GM23338 (cell line): ENCODE results near the gene PNKP. TPM values are rescaled to one million over a fixed set of nuclear protein-coding genes. Genes with fewer than 3 reads are reported as not detected.

ENCODE experiments used
- ATAC-seq: fragments of 200-7000 bp; cut with Tn5 transposase; 3 replicates; pipeline ENCODE4 v1.9.1; 2020
- DNase-seq: peaks from one replicate; pipeline ENCODE4 v3.0.0-alpha.2; 2015; ENCODE audit warnings: low spot score
- H2AFZ ChIP-seq: fragments of 200-600 bp; sonication (generic); 2 replicates; pipeline ENCODE4 v1.8.0; 2016; ENCODE audit warnings: antibody characterized with exemption, mild to moderate bottlenecking, moderate library complexity
- H3F3A ChIP-seq: fragments of 200-600 bp; sonication (generic); replicated peaks from 2 replicates; pipeline ENCODE4 v1.8.0; 2017; ENCODE audit warnings: antibody characterized with exemption, mixed run types, low read depth
- H3K27ac ChIP-seq: fragments of 200-600 bp; sonication (generic); 2 replicates; pipeline ENCODE4 v1.6.1; 2016; ENCODE audit warnings: low read depth
- H3K27me3 ChIP-seq: fragments of 200-600 bp; sonication (generic); 2 replicates; pipeline ENCODE4 v1.8.0; 2016; ENCODE audit warnings: mild to moderate bottlenecking, mixed run types, moderate library complexity; ENCODE audit not compliant: insufficient read depth
- H3K36me3 ChIP-seq: fragments of 200-600 bp; sonication (generic); 2 replicates; pipeline ENCODE4 v1.8.0; 2016; ENCODE audit warnings: mild to moderate bottlenecking; ENCODE audit not compliant: insufficient read depth
- H3K4me1 ChIP-seq: fragments of 200-600 bp; sonication (generic); 2 replicates; pipeline ENCODE4 v1.8.0; 2016; ENCODE audit warnings: mild to moderate bottlenecking, moderate library complexity; ENCODE audit not compliant: insufficient read depth
- H3K4me2 ChIP-seq: fragments of 200-600 bp; sonication (generic); 2 replicates; pipeline ENCODE4 v1.7.1; 2017; ENCODE audit warnings: mixed run types
- H3K4me3 ChIP-seq: fragments of 200-600 bp; sonication (generic); 2 replicates; pipeline ENCODE4 v1.6.1; 2016; ENCODE audit warnings: mixed run types
- H3K79me2 ChIP-seq: fragments of 200-600 bp; sonication (generic); replicated peaks from 2 replicates; pipeline ENCODE4 v1.8.0; 2017; ENCODE audit warnings: mild to moderate bottlenecking; ENCODE audit not compliant: insufficient read depth
- H3K9me2 ChIP-seq: fragments of 200-600 bp; sonication (generic); 2 replicates; pipeline ENCODE4 v1.8.0; 2017; ENCODE audit not compliant: insufficient read depth
- H4K20me1 ChIP-seq: fragments of 200-600 bp; sonication (generic); replicated peaks from 2 replicates; pipeline ENCODE4 v1.8.0; 2017; ENCODE audit warnings: mild to moderate bottlenecking; ENCODE audit not compliant: insufficient read depth
- H3K27ac Mint-ChIP-seq: 2 replicates; pipeline ENCODE4 v1.8.0; 2020; ENCODE audit warnings: inconsistent platforms, mild to moderate bottlenecking, moderate library complexity, mixed read lengths
- H3K27me3 Mint-ChIP-seq: 3 replicates; pipeline ENCODE4 v1.8.0; 2022; ENCODE audit warnings: low read depth, mild to moderate bottlenecking, moderate library complexity, mixed read lengths, inconsistent platforms; ENCODE audit not compliant: insufficient read depth, poor library complexity
- H3K36me3 Mint-ChIP-seq: 3 replicates; pipeline ENCODE4 v1.8.0; 2021; ENCODE audit warnings: low read depth, mild to moderate bottlenecking, inconsistent platforms, moderate library complexity, mixed read lengths
- H3K4me1 Mint-ChIP-seq: 3 replicates; pipeline ENCODE4 v1.8.0; 2020; ENCODE audit warnings: mild to moderate bottlenecking, inconsistent platforms, mixed read lengths
- H3K4me3 Mint-ChIP-seq: 3 replicates; pipeline ENCODE4 v1.8.0; 2021; ENCODE audit warnings: moderate library complexity, mild to moderate bottlenecking, inconsistent platforms, mixed read lengths
- H3K9me3 Mint-ChIP-seq: 3 replicates; pipeline ENCODE4 v1.8.0; 2020; ENCODE audit warnings: moderate library complexity, mild to moderate bottlenecking, inconsistent platforms, mixed read lengths
- CREB1 ChIP-seq: fragments of 250-450 bp; sonication (Bioruptor Pico); IDR thresholded peaks from 2 replicates; pipeline ENCODE4 v1.5.0; 2020; ENCODE audit warnings: low read depth, mild to moderate bottlenecking, moderate library complexity
- CTCF ChIP-seq, 2 experiments: fragments of 200-600 bp in 1 of 2; sonication (generic) in 1 of 2; conservative IDR thresholded peaks; 2 replicates each; pipeline versions ENCODE4 v1.5.1 to v1.6.1; 2016 to 2017; ENCODE audit warnings: antibody characterized with exemption in 2 of 2, low read depth in 2 of 2, mild to moderate bottlenecking in 2 of 2, moderate library complexity in 1 of 2
- ETS1 ChIP-seq: IDR thresholded peaks from 2 replicates; pipeline ENCODE4 v1.6.1; 2016; ENCODE audit warnings: antibody characterized with exemption
- EZH2 ChIP-seq: fragments of 200-600 bp; sonication (generic); IDR thresholded peaks from one replicate; pipeline ENCODE4 v1.8.0; 2017; ENCODE audit warnings: antibody characterized with exemption, mild to moderate bottlenecking, low read depth; ENCODE audit not compliant: unreplicated experiment
- EZH2phosphoT487 ChIP-seq: fragments of 200-600 bp; sonication (generic); IDR thresholded peaks from one replicate; pipeline ENCODE4 v1.8.1; 2018; ENCODE audit warnings: antibody characterized with exemption; ENCODE audit not compliant: unreplicated experiment
- JUNB ChIP-seq: IDR thresholded peaks from one replicate; pipeline ENCODE4 v1.6.1; 2016; ENCODE audit warnings: antibody characterized with exemption; ENCODE audit not compliant: unreplicated experiment
- NANOG ChIP-seq: IDR thresholded peaks from 2 replicates; pipeline ENCODE4 v1.6.1; 2016; ENCODE audit warnings: antibody characterized with exemption, borderline replicate concordance
- POLR2AphosphoS5 ChIP-seq: IDR thresholded peaks from 2 replicates; pipeline ENCODE4 v1.6.1; 2016; ENCODE audit warnings: antibody characterized with exemption, low read depth
- REST ChIP-seq: IDR thresholded peaks from one replicate; pipeline ENCODE4 v1.6.1; 2018; ENCODE audit warnings: antibody characterized with exemption; ENCODE audit not compliant: unreplicated experiment
- STAT1 ChIP-seq: IDR thresholded peaks from one replicate; pipeline ENCODE4 v1.6.1; 2016; ENCODE audit warnings: antibody characterized with exemption; ENCODE audit not compliant: unreplicated experiment
- ZNF114 ChIP-seq: fragments of 250-450 bp; sonication (Bioruptor Pico); IDR thresholded peaks from 2 replicates; pipeline ENCODE4 v1.5.0; 2020; ENCODE audit warnings: mild to moderate bottlenecking, moderate library complexity
- ZNF331 ChIP-seq: fragments of 250-450 bp; sonication (Bioruptor Pico); IDR thresholded peaks from 2 replicates; pipeline ENCODE4 v1.5.0; 2020; ENCODE audit warnings: low read depth, mild to moderate bottlenecking, moderate library complexity
- polyA plus RNA-seq: library from polyadenylated mRNA; unstranded; fragments of >200 nt; fragmentation: Nextera tagmentation; extraction: Ambion mirVana; gene quantifications from 2 replicates; pipeline ENCODE4 v1.2.1, GENCODE V29; 2016
- total RNA-seq: library from RNA; depleted of rRNA; stranded (reverse); fragments of >200 nt; shearing (Covaris generic); gene quantifications from 2 replicates; pipeline ENCODE4 v1.2.3, GENCODE V29; 2014

The PNKP gene
- total and polyA plus RNA-seq, 2 experiments from 2014 or later, result 99.6 to 109 TPM

GRCh38 chr19:49884760-49885159 lies 17.4 kb upstream of the PNKP start:
- Histone ChIP-seq H3K27ac (no peak overlapping the region), H3K9me2 (no peaks in the 10 kb centered on the region), H2AFZ (no peak overlapping the region), H3K36me3 (peaks cover 30% of the 10 kb centered on the region), H3K27me3 (0 out of 2 replicates have a peak, but pooled peaks cover 3% of the 10 kb centered on the region), H3K4me1 (no peaks in the 10 kb centered on the region; the same call in 1 of the 2 replicates), H3K79me2 (peaks cover 5% of the 10 kb centered on the region), H3K4me2 (no peak overlapping the region), H4K20me1 (peaks cover 8% of the 10 kb centered on the region), H3F3A (peaks cover 21% of the 10 kb centered on the region; the same call in 1 of the 2 replicates), H3K4me3 (no peak overlapping the region)
- Mint-ChIP-seq H3K27me3 (peaks cover 18% of the 10 kb centered on the region), H3K27ac (peak overlapping the region; percentile 73), H3K4me1 (0 out of 3 replicates have a peak, but pooled peaks cover 4% of the 10 kb centered on the region), H3K9me3 (peaks cover 8% of the 10 kb centered on the region; the same call in 2 of the 3 replicates), H3K4me3 (no peak overlapping the region), H3K36me3 (peaks cover 71% of the 10 kb centered on the region)
- DNase-seq, result no peak
- no peak for TF ChIP-seq ETS1
- no peak for TF ChIP-seq JUNB
- no peak for TF ChIP-seq STAT1
- no peak for TF ChIP-seq EZH2
- TF ChIP-seq REST, result no peak
- TF ChIP-seq POLR2AphosphoS5, result no peak
- no peak for TF ChIP-seq CREB1 (CRISPR knock-in tag)
- TF ChIP-seq ZNF114 (CRISPR knock-in tag), result no peak
- TF ChIP-seq NANOG, result no peak
- TF ChIP-seq CTCF (conservative IDR thresholded peaks at IDR 0.05; ENCODE audit: low read depth in 2 of 2), result no peak
- TF ChIP-seq ZNF331 (CRISPR knock-in tag), result no peak
- no peak for TF ChIP-seq EZH2phosphoT487
- no peak for ATAC-seq
